K562 (cell line): ENCODE data around the gene ZFP3. TPM values are rescaled to one million over a fixed set of nuclear protein-coding genes. Genes with fewer than 3 reads are reported as not detected.

ENCODE experiments used
- ADNP ChIP-seq: fragments of 200-800 bp; sonication (Bioruptor generic); IDR thresholded peaks from 2 replicates; pipeline ENCODE4 v1.6.1; 2016; ENCODE audit warnings: missing genetic modification characterization, missing compliant biosample characterization
- ARNT ChIP-seq, 2 experiments: fragments of 450-650 bp; IDR thresholded peaks; 2 replicates each; pipeline ENCODE4 v1.6.1; 2016; ENCODE audit warnings: mild to moderate bottlenecking in 1 of 2
- ATF7 ChIP-seq: fragments of 450-650 bp; IDR thresholded peaks from 2 replicates; pipeline ENCODE4 v1.7.1; 2014; ENCODE audit warnings: mild to moderate bottlenecking, moderate library complexity
- BHLHE40 ChIP-seq: IDR thresholded peaks from 2 replicates; pipeline ENCODE4 v1.6.1; 2011; ENCODE audit warnings: low read length, improper control_type of control experiment
- BMI1 ChIP-seq: fragments of 150-350 bp; IDR thresholded peaks from 2 replicates; pipeline ENCODE4 v1.6.1; 2014; ENCODE audit warnings: low read length
- C11orf30 ChIP-seq: fragments of 450-650 bp; IDR thresholded peaks from 2 replicates; pipeline ENCODE4 v1.6.1; 2016; ENCODE audit warnings: low read depth, mild to moderate bottlenecking
- CHCHD3 ChIP-seq: fragments of 250-450 bp; sonication (Bioruptor Pico); IDR thresholded peaks from 2 replicates; pipeline ENCODE4 v2.1.2; 2022; ENCODE audit warnings: mild to moderate bottlenecking
- CREB5 ChIP-seq: fragments of 250-450 bp; sonication (Bioruptor Pico); IDR thresholded peaks from 2 replicates; pipeline ENCODE4 v1.5.0; 2020; ENCODE audit warnings: mild to moderate bottlenecking
- CREM ChIP-seq: IDR thresholded peaks from 2 replicates; pipeline ENCODE4 v1.6.1; 2014; ENCODE audit warnings: antibody characterized with exemption, low read depth
- ELF4 ChIP-seq: fragments of 450-650 bp; formaldehyde crosslinking; IDR thresholded peaks from 2 replicates; pipeline ENCODE4 v1.4.0; 2022; ENCODE audit warnings: missing genetic modification characterization
- EP300 ChIP-seq: IDR thresholded peaks from 2 replicates; pipeline ENCODE4 v1.6.1; 2012; ENCODE audit warnings: low read length, improper control_type of control experiment
- FUS ChIP-seq: fragments of 200-400 bp; formaldehyde crosslinking; optimal IDR thresholded peaks from 2 replicates; pipeline ENCODE3; 2017; ENCODE audit warnings: low read depth, low read length
- KDM5B ChIP-seq: fragments of 200-600 bp; sonication (generic); IDR thresholded peaks from 2 replicates; pipeline ENCODE4 v1.6.1; 2012; ENCODE audit warnings: low read depth, mild to moderate bottlenecking, moderate library complexity, low read length, control low read depth, inconsistent platforms; ENCODE audit not compliant: insufficient replicate concordance
- NUFIP1 ChIP-seq: fragments of 450-650 bp; IDR thresholded peaks from 2 replicates; pipeline ENCODE4 v1.6.1; 2018; ENCODE audit not compliant: partially characterized antibody
- XRCC5 ChIP-seq: fragments of 200-400 bp; formaldehyde crosslinking; IDR thresholded peaks from 2 replicates; pipeline ENCODE4 v1.6.1; 2017; ENCODE audit warnings: low read depth, mild to moderate bottlenecking, low read length
- ZKSCAN8 ChIP-seq: fragments of 200-800 bp; sonication (Bioruptor generic); IDR thresholded peaks from 2 replicates; pipeline ENCODE4 v1.6.1; 2016; ENCODE audit warnings: missing genetic modification characterization, missing compliant biosample characterization
- ZNF143 ChIP-seq: sonication (generic); formaldehyde crosslinking; IDR thresholded peaks from 2 replicates; pipeline ENCODE4 v1.9.0; 2022; ENCODE audit warnings: mild to moderate bottlenecking, missing genetic modification reagents
- ZNF146 ChIP-seq: IDR thresholded peaks from one replicate; pipeline ENCODE4 v1.6.1; 2018; ENCODE audit warnings: missing compliant biosample characterization; ENCODE audit not compliant: unreplicated experiment
- ZNF165 ChIP-seq: fragments of 250-450 bp; sonication (Bioruptor Pico); IDR thresholded peaks from 2 replicates; pipeline ENCODE4 v1.4.0; 2020; ENCODE audit warnings: borderline replicate concordance
- ZNF696 ChIP-seq: fragments of 250-450 bp; sonication (Bioruptor Pico); conservative IDR thresholded peaks from 2 replicates; pipeline ENCODE4 v1.4.0; 2020; ENCODE audit warnings: mild to moderate bottlenecking, moderate library complexity
- ZNF717 ChIP-seq: fragments of 250-450 bp; sonication (Bioruptor Pico); IDR thresholded peaks from 2 replicates; pipeline ENCODE4 v1.5.0; 2021
- ZNF780A ChIP-seq: fragments of 250-450 bp; sonication (Bioruptor Pico); IDR thresholded peaks from 2 replicates; pipeline ENCODE4 v1.5.0; 2021; ENCODE audit warnings: mild to moderate bottlenecking
- polyA plus RNA-seq, 8 experiments: library from polyadenylated mRNA; depleted of rRNA in 4 of 8; stranded (reverse) in 5 of 8; unstranded in 3 of 8; fragments of >200 nt; fragmentation: Nextera tagmentation in 2 of 8; fragmentation: Illumina TruSeq in 1 of 8; extraction: Ambion mirVana in 2 of 8; extraction: Trizol in 1 of 8; gene quantifications; 2 replicates each; pipeline versions ENCODE4 v1.2.1 to v1.2.3, GENCODE V29; 2011 to 2014; ENCODE audit warnings: inconsistent platforms in 1 of 8, missing spikeins in 1 of 8
- total RNA-seq, 7 experiments: library from RNA; depleted of rRNA in 6 of 7; stranded (reverse); fragments of >200 nt in 6 of 7; fragmentation: Illumina TruSeq in 2 of 7; extraction: Trizol in 2 of 7; gene quantifications; 2 replicates each; pipeline versions ENCODE4 v1.2.1 to v1.2.3, GENCODE V29; 2011 to 2021; ENCODE audit warnings: low replicate concordance in 1 of 7
- TF ChIP-seq, protein P1 (sequence below): fragments of 250-450 bp; sonication (Bioruptor Pico); IDR thresholded peaks from 2 replicates; pipeline ENCODE4 v1.4.0; 2020
- TF ChIP-seq, protein P2 (sequence below): fragments of 250-450 bp; sonication (Bioruptor Pico); IDR thresholded peaks from 2 replicates; pipeline ENCODE4 v1.8.0; 2022; ENCODE audit warnings: moderate library complexity, mild to moderate bottlenecking, inconsistent platforms

The ZFP3 gene
- total and polyA plus RNA-seq, 9 of the 15 experiments (the other 6 are each of a cell fraction or from before 2014, with no cell fraction given): 0.04 TPM; not detected in 8

- 0 out of 2 replicates have a peak, but pooled peaks have one; percentile 24 for TF ChIP-seq XRCC5
- no peak for TF ChIP-seq ZNF780A (CRISPR knock-in tag)
- TF ChIP-seq KDM5B: peak; percentile 54
- TF ChIP-seq FUS: no peak
- TF ChIP-seq BHLHE40: peak; percentile 80
- no peak for TF ChIP-seq BMI1
- TF ChIP-seq ADNP: no peak
- no peak for TF ChIP-seq NUFIP1
- no peak for TF ChIP-seq C11orf30
- TF ChIP-seq ZNF146: no peak
- no peak for TF ChIP-seq CREB5 (CRISPR knock-in tag)
- TF ChIP-seq ARNT (IDR thresholded peaks at IDR 0.05): no peak
- TF ChIP-seq, protein P1, sequence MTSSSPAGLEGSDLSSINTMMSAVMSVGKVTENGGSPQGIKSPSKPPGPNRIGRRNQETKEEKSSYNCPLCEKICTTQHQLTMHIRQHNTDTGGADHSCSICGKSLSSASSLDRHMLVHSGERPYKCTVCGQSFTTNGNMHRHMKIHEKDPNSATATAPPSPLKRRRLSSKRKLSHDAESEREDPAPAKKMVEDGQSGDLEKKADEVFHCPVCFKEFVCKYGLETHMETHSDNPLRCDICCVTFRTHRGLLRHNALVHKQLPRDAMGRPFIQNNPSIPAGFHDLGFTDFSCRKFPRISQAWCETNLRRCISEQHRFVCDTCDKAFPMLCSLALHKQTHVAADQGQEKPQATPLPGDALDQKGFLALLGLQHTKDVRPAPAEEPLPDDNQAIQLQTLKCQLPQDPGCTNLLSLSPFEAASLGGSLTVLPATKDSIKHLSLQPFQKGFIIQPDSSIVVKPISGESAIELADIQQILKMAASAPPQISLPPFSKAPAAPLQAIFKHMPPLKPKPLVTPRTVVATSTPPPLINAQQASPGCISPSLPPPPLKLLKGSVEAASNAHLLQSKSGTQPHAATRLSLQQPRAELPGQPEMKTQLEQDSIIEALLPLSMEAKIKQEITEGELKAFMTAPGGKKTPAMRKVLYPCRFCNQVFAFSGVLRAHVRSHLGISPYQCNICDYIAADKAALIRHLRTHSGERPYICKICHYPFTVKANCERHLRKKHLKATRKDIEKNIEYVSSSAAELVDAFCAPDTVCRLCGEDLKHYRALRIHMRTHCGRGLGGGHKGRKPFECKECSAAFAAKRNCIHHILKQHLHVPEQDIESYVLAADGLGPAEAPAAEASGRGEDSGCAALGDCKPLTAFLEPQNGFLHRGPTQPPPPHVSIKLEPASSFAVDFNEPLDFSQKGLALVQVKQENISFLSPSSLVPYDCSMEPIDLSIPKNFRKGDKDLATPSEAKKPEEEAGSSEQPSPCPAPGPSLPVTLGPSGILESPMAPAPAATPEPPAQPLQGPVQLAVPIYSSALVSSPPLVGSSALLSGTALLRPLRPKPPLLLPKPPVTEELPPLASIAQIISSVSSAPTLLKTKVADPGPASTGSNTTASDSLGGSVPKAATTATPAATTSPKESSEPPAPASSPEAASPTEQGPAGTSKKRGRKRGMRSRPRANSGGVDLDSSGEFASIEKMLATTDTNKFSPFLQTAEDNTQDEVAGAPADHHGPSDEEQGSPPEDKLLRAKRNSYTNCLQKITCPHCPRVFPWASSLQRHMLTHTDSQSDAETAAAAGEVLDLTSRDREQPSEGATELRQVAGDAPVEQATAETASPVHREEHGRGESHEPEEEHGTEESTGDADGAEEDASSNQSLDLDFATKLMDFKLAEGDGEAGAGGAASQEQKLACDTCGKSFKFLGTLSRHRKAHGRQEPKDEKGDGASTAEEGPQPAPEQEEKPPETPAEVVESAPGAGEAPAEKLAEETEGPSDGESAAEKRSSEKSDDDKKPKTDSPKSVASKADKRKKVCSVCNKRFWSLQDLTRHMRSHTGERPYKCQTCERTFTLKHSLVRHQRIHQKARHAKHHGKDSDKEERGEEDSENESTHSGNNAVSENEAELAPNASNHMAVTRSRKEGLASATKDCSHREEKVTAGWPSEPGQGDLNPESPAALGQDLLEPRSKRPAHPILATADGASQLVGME (CRISPR knock-in tag): no peak
- TF ChIP-seq CREM: peak; percentile 45
- no peak for TF ChIP-seq CHCHD3
- TF ChIP-seq ZNF717 (CRISPR knock-in tag): no peak
- TF ChIP-seq ZNF696 (CRISPR knock-in tag): no peak
- peak; percentile 77 for TF ChIP-seq ATF7
- TF ChIP-seq ZNF143 (CRISPR knock-in tag): peak; percentile 87
- TF ChIP-seq, protein P2, sequence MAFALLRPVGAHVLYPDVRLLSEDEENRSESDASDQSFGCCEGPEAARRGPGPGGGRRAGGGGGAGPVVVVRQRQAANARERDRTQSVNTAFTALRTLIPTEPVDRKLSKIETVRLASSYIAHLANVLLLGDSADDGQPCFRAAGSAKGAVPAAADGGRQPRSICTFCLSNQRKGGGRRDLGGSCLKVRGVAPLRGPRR (CRISPR knock-in tag): no peak
- no peak for TF ChIP-seq EP300
- TF ChIP-seq ZNF165 (CRISPR knock-in tag): no peak
- no peak for TF ChIP-seq ELF4
- no peak for TF ChIP-seq ZKSCAN8 (CRISPR knock-in tag)
Observed at GRCh38 chr17:5111402-5112204, 33.3 kb downstream of the ZFP3 start, which contains the start of gene ZNF232 (continued).
